ENCODE results near the gene KRT78. TPM values are rescaled to one million over a fixed set of nuclear protein-coding genes. Genes with fewer than 3 reads are reported as not detected.

The KRT78 gene
- total RNA-seq, 1 donor from 2014 or later: not detected

GRCh38 chr12:52847335-52848102 is 1.3 kb downstream of the KRT78 start:
- no peaks in the 10 kb centered on the region for H3K36me3 Mint-ChIP-seq (ENCODE audit: low read depth)
- no peak overlapping the region for H3K27ac Mint-ChIP-seq
- DNase-seq: no peak
- CTCF ChIA-PET: no interaction called here
- POLR2A ChIA-PET: no interaction called here
- ATAC-seq (ENCODE audit: low read depth): no peak
- no peaks in the 10 kb centered on the region for H3K9me3 Mint-ChIP-seq
- H3K4me3 Mint-ChIP-seq: no peak overlapping the region
- peaks cover 15% of the 10 kb centered on the region for H3K27me3 Mint-ChIP-seq
- no peak for TF ChIP-seq CTCF (IDR thresholded peaks at IDR 0.05)
- peaks cover 6% of the 10 kb centered on the region for H3K4me1 Mint-ChIP-seq
- intact Hi-C loops (cut with micrococcal nuclease): no loop called here

GRCh38 chr12:52846356-52846970 is 2.3 kb downstream of the KRT78 start:
- no peak for TF ChIP-seq CTCF (IDR thresholded peaks at IDR 0.05)
- intact Hi-C loops (cut with micrococcal nuclease): no loop called here
- peaks cover 6% of the 10 kb centered on the region for H3K4me1 Mint-ChIP-seq
- no peak for ATAC-seq (ENCODE audit: low read depth)
- H3K9me3 Mint-ChIP-seq: no peaks in the 10 kb centered on the region
- CTCF ChIA-PET: no interaction called here
- POLR2A ChIA-PET: no interaction called here
- no peak overlapping the region for H3K27ac Mint-ChIP-seq
- H3K4me3 Mint-ChIP-seq: no peak overlapping the region
- H3K27me3 Mint-ChIP-seq: peaks cover 16% of the 10 kb centered on the region
- H3K36me3 Mint-ChIP-seq (ENCODE audit: low read depth): no peaks in the 10 kb centered on the region
- DNase-seq: no peak

- Mint-ChIP-seq H3K27me3 (peaks cover 17% of the 10 kb centered on the region), H3K27ac (no peak overlapping the region), H3K36me3 (ENCODE audit: low read depth) (no peaks in the 10 kb centered on the region), H3K4me3 (no peak overlapping the region), H3K4me1 (peaks cover 6% of the 10 kb centered on the region), H3K9me3 (no peaks in the 10 kb centered on the region)
- ATAC-seq (ENCODE audit: low read depth): no peak
- no peak for DNase-seq
- ChIA-PET POLR2A (no interaction called here), CTCF (no interaction called here)
- intact Hi-C loops (cut with micrococcal nuclease): no loop called here
- no peak for TF ChIP-seq CTCF (IDR thresholded peaks at IDR 0.05)
Observed at GRCh38 chr12:52845946-52846345, 2.8 kb downstream of the KRT78 start.

- ChIA-PET CTCF (no interaction called here), POLR2A (no interaction called here)
- DNase-seq (no peak), ATAC-seq (ENCODE audit: low read depth) (no peak)
- TF ChIP-seq CTCF (IDR thresholded peaks at IDR 0.05): no peak
- H3K27me3 Mint-ChIP-seq: peaks cover 17% of the 10 kb centered on the region
- no peak overlapping the region for H3K27ac Mint-ChIP-seq
- H3K36me3 Mint-ChIP-seq (ENCODE audit: low read depth): no peaks in the 10 kb centered on the region
- no peaks in the 10 kb centered on the region for H3K9me3 Mint-ChIP-seq
- H3K4me3 Mint-ChIP-seq: no peak overlapping the region
- intact Hi-C loops (cut with micrococcal nuclease): no loop called here
- no peaks in the 10 kb centered on the region for H3K4me1 Mint-ChIP-seq
Observed at GRCh38 chr12:52844386-52844785, 4.4 kb downstream of the KRT78 start.

- CTCF ChIA-PET: no interaction called here
- H3K9me3 Mint-ChIP-seq: no peaks in the 10 kb centered on the region
- H3K4me3 Mint-ChIP-seq: no peak overlapping the region
- no peak overlapping the region for H3K27ac Mint-ChIP-seq
- no peaks in the 10 kb centered on the region for H3K36me3 Mint-ChIP-seq (ENCODE audit: low read depth)
- ATAC-seq (ENCODE audit: low read depth) (no peak), DNase-seq (no peak)
- no peaks in the 10 kb centered on the region for H3K4me1 Mint-ChIP-seq
- POLR2A ChIA-PET: no interaction called here
- no peak for TF ChIP-seq CTCF (IDR thresholded peaks at IDR 0.05)
- peaks cover 29% of the 10 kb centered on the region for H3K27me3 Mint-ChIP-seq
- intact Hi-C loops (cut with micrococcal nuclease): no loop called here
Observed at GRCh38 chr12:52839436-52840105, 9.2 kb downstream of the KRT78 start.

All from activated B cell treated with CpG ODN at 0.5 μM for 24 hours (primary cell).